Measurements from ENCODE around the gene MBNL1. TPM values are rescaled to one million over a fixed set of nuclear protein-coding genes. Genes with fewer than 3 reads are reported as not detected.

Gene MBNL1
- total RNA-seq, 2 donors from 2014 or later = 1.3 to 4.9 TPM

- no peak overlapping the region for H3K27ac ChIP-seq (ENCODE audit: low read depth, low read length)
- TF ChIP-seq CTCF (conservative IDR thresholded peaks at IDR 0.05) = no peak
- 97 to 100% methylated on average over 1 to 2 of the region's 2 CpGs for WGBS, 2 experiments (ENCODE audit: insufficient coverage in 1 of 2, insufficient read length in 1 of 2)
Measured at GRCh38 chr3:152330559-152330958, 61.8 kb downstream of the MBNL1 start.

GRCh38 chr3:152331018-152331541 is 62.4 kb downstream of the MBNL1 start:
- no peaks in the 10 kb centered on the region for H3K4me1 ChIP-seq (ENCODE audit: control insufficient read depth, insufficient read depth, low read length)
- 85 to 87% methylated on average over 2 of the region's 2 CpGs for WGBS, 2 experiments (ENCODE audit: insufficient coverage in 1 of 2, insufficient read length in 1 of 2)
- H3K4me1 Mint-ChIP-seq = no peaks in the 10 kb centered on the region
- no peaks in the 10 kb centered on the region for H3K36me3 ChIP-seq (ENCODE audit: control insufficient read depth, insufficient read depth, low read length)
- no peak for TF ChIP-seq CTCF (conservative IDR thresholded peaks at IDR 0.05)
- H3K9me3 ChIP-seq (ENCODE audit: control insufficient read depth, low read length) = no peaks in the 10 kb centered on the region
- H3K4me3 ChIP-seq (ENCODE audit: low read length) = no peak overlapping the region
- no peak for DNase-seq
- no peaks in the 10 kb centered on the region for H3K9me3 Mint-ChIP-seq
- H3K36me3 Mint-ChIP-seq (ENCODE audit: low read depth) = no peaks in the 10 kb centered on the region
- no peaks in the 10 kb centered on the region for H3K27me3 Mint-ChIP-seq (ENCODE audit: insufficient read depth)
- H3K27ac Mint-ChIP-seq = no peak overlapping the region
- H3K27ac ChIP-seq (ENCODE audit: low read depth, low read length) = no peak overlapping the region
- H3K27me3 ChIP-seq (ENCODE audit: control insufficient read depth, insufficient read depth, low read length, poor library complexity, severe bottlenecking) = no peaks in the 10 kb centered on the region
- H3K4me3 Mint-ChIP-seq = no peak overlapping the region
- no peak overlapping the region for H3K9ac ChIP-seq (ENCODE audit: extremely low read depth, low read length, poor library complexity, severe bottlenecking)

More at GRCh38 chr3:152330559-152330958, 61.8 kb downstream of the MBNL1 start:
- no peak for DNase-seq
- Mint-ChIP-seq H3K4me1 (no peaks in the 10 kb centered on the region), H3K4me3 (no peak overlapping the region), H3K27me3 (ENCODE audit: insufficient read depth) (no peaks in the 10 kb centered on the region), H3K27ac (no peak overlapping the region), H3K36me3 (ENCODE audit: low read depth) (no peaks in the 10 kb centered on the region), H3K9me3 (no peaks in the 10 kb centered on the region)
- Histone ChIP-seq H3K9ac (ENCODE audit: extremely low read depth, low read length, poor library complexity, severe bottlenecking) (no peak overlapping the region), H3K9me3 (ENCODE audit: control insufficient read depth, low read length) (no peaks in the 10 kb centered on the region), H3K27me3 (ENCODE audit: control insufficient read depth, insufficient read depth, low read length, poor library complexity, severe bottlenecking) (no peaks in the 10 kb centered on the region), H3K36me3 (ENCODE audit: control insufficient read depth, insufficient read depth, low read length) (no peaks in the 10 kb centered on the region), H3K4me3 (ENCODE audit: low read length) (no peak overlapping the region), H3K4me1 (ENCODE audit: control insufficient read depth, insufficient read depth, low read length) (no peaks in the 10 kb centered on the region)

GRCh38 chr3:152331998-152332397 is 63.3 kb downstream of the MBNL1 start:
- H3K9me3 ChIP-seq (ENCODE audit: control insufficient read depth, low read length) = no peaks in the 10 kb centered on the region
- H3K27me3 Mint-ChIP-seq (ENCODE audit: insufficient read depth) = no peaks in the 10 kb centered on the region
- no peak for DNase-seq
- H3K4me3 ChIP-seq (ENCODE audit: low read length) = no peak overlapping the region
- H3K9me3 Mint-ChIP-seq = no peaks in the 10 kb centered on the region
- no peaks in the 10 kb centered on the region for H3K4me1 ChIP-seq (ENCODE audit: control insufficient read depth, insufficient read depth, low read length)
- TF ChIP-seq CTCF (conservative IDR thresholded peaks at IDR 0.05) = no peak
- no peak overlapping the region for H3K27ac Mint-ChIP-seq
- H3K36me3 ChIP-seq (ENCODE audit: control insufficient read depth, insufficient read depth, low read length) = no peaks in the 10 kb centered on the region
- H3K4me3 Mint-ChIP-seq = no peak overlapping the region
- no peak overlapping the region for H3K9ac ChIP-seq (ENCODE audit: extremely low read depth, low read length, poor library complexity, severe bottlenecking)
- 90 to 100% methylated on average over 1 of the region's 1 CpG for WGBS, 2 experiments (ENCODE audit: insufficient coverage in 1 of 2, insufficient read length in 1 of 2)
- H3K27me3 ChIP-seq (ENCODE audit: control insufficient read depth, insufficient read depth, low read length, poor library complexity, severe bottlenecking) = no peaks in the 10 kb centered on the region
- H3K36me3 Mint-ChIP-seq (ENCODE audit: low read depth) = no peaks in the 10 kb centered on the region
- no peak overlapping the region for H3K27ac ChIP-seq (ENCODE audit: low read depth, low read length)
- H3K4me1 Mint-ChIP-seq = no peaks in the 10 kb centered on the region
